GM21390 (cell line): ENCODE results near the gene ELP4.

ENCODE experiments used
- ATAC-seq: cut with Tn5 transposase; IDR thresholded peaks from one replicate; pipeline ENCODE4 v1.9.1; 2021; ENCODE audit not compliant: unreplicated experiment

The ELP4 gene

GRCh38 chr11:31821235-31821764 is 311.7 kb downstream of the ELP4 start:
- ATAC-seq, result no peak

GRCh38 chr11:31821766-31822165 is 312.2 kb downstream of the ELP4 start:
- no peak for ATAC-seq

- ATAC-seq, result no peak
Observed at GRCh38 chr11:31822175-31822926, 312.8 kb downstream of the ELP4 start.

GRCh38 chr11:31822927-31823643 is 313.5 kb downstream of the ELP4 start:
- ATAC-seq, result no peak

GRCh38 chr11:31823644-31824331 is 314.2 kb downstream of the ELP4 start:
- no peak for ATAC-seq

GRCh38 chr11:31824332-31824878 is 314.8 kb downstream of the ELP4 start:
- no peak for ATAC-seq

- ATAC-seq, result no peak
Observed at GRCh38 chr11:31824879-31825837, 315.6 kb downstream of the ELP4 start.

GRCh38 chr11:31825838-31826484 is 316.4 kb downstream of the ELP4 start:
- ATAC-seq, result no peak

- ATAC-seq, result no peak
Observed at GRCh38 chr11:31826536-31827438, 317.2 kb downstream of the ELP4 start.

- no peak for ATAC-seq
Observed at GRCh38 chr11:31827455-31828206, 318.1 kb downstream of the ELP4 start.

GRCh38 chr11:31828217-31828616 is 318.6 kb downstream of the ELP4 start:
- ATAC-seq, result no peak

- no peak for ATAC-seq
Observed at GRCh38 chr11:31830406-31830805, 320.8 kb downstream of the ELP4 start.

- ATAC-seq, result no peak
Observed at GRCh38 chr11:31834237-31834636, 324.7 kb downstream of the ELP4 start.
